ENCODE results near the gene MED17.

MED17 gene

GRCh38 chr11:93831343-93832127 lies 47.5 kb downstream of the MED17 start:
- H3K9me3 ChIP-seq (ENCODE audit: insufficient read depth, low read length) = no peaks in the 10 kb centered on the region
- H3K27ac ChIP-seq (ENCODE audit: low read depth, low read length) = no peak overlapping the region
- H3K4me3 ChIP-seq (ENCODE audit: insufficient read depth, low read length, poor library complexity, severe bottlenecking) = no peak overlapping the region
- H3K9ac ChIP-seq (ENCODE audit: low read length) = no peak overlapping the region
- H2AFZ ChIP-seq (ENCODE audit: low read depth, low read length, severe bottlenecking) = no peak overlapping the region
- H3K36me3 ChIP-seq (ENCODE audit: low read length) = no peaks in the 10 kb centered on the region
- no peak overlapping the region for H3K4me2 ChIP-seq (ENCODE audit: low read depth, low read length, poor library complexity, severe bottlenecking)
- no peaks in the 10 kb centered on the region for H3K27me3 ChIP-seq (ENCODE audit: low read length)
- H3F3A ChIP-seq (ENCODE audit: insufficient read depth) = no peaks in the 10 kb centered on the region
- no peaks in the 10 kb centered on the region for H3K79me2 ChIP-seq (ENCODE audit: insufficient read depth, low read length)
- TF ChIP-seq EZH2phosphoT487 (conservative IDR thresholded peaks at IDR 0.05; ENCODE audit: low read length) (no peak), CTCF (IDR thresholded peaks at IDR 0.05; ENCODE audit: insufficient read depth, low read length, poor library complexity, severe bottlenecking) (no peak)
- H3K9me2 ChIP-seq (replicated peaks; ENCODE audit: insufficient read depth, low read length) = no peaks in the 10 kb centered on the region
- H4K20me1 ChIP-seq (ENCODE audit: low read depth, low read length) = no peaks in the 10 kb centered on the region

- Histone ChIP-seq H2AFZ (ENCODE audit: low read depth, low read length, severe bottlenecking) (no peak overlapping the region), H3K36me3 (ENCODE audit: low read length) (no peaks in the 10 kb centered on the region), H3K9me3 (ENCODE audit: insufficient read depth, low read length) (no peaks in the 10 kb centered on the region), H3K27ac (ENCODE audit: low read depth, low read length) (no peak overlapping the region), H3K79me2 (ENCODE audit: insufficient read depth, low read length) (no peaks in the 10 kb centered on the region), H3K9ac (ENCODE audit: low read length) (no peak overlapping the region), H3K4me2 (ENCODE audit: low read depth, low read length, poor library complexity, severe bottlenecking) (no peak overlapping the region), H3K27me3 (ENCODE audit: low read length) (no peaks in the 10 kb centered on the region), H3K4me3 (ENCODE audit: insufficient read depth, low read length, poor library complexity, severe bottlenecking) (no peak overlapping the region), H4K20me1 (ENCODE audit: low read depth, low read length) (no peaks in the 10 kb centered on the region), H3K9me2 (replicated peaks; ENCODE audit: insufficient read depth, low read length) (no peaks in the 10 kb centered on the region), H3F3A (ENCODE audit: insufficient read depth) (no peaks in the 10 kb centered on the region)
- TF ChIP-seq CTCF (IDR thresholded peaks at IDR 0.05; ENCODE audit: insufficient read depth, low read length, poor library complexity, severe bottlenecking) (no peak), EZH2phosphoT487 (conservative IDR thresholded peaks at IDR 0.05; ENCODE audit: low read length) (no peak)
These were observed 48.7 kb downstream of the MED17 start for GRCh38 chr11:93832780-93833179.

GRCh38 chr11:93838967-93839366 lies 54.9 kb downstream of the MED17 start:
- H3K27me3 ChIP-seq (ENCODE audit: low read length) = no peaks in the 10 kb centered on the region
- no peak for TF ChIP-seq CTCF (IDR thresholded peaks at IDR 0.05; ENCODE audit: insufficient read depth, low read length, poor library complexity, severe bottlenecking)
- no peak for TF ChIP-seq EZH2phosphoT487 (conservative IDR thresholded peaks at IDR 0.05; ENCODE audit: low read length)
- no peak overlapping the region for H3K27ac ChIP-seq (ENCODE audit: low read depth, low read length)
- H3K9me2 ChIP-seq (replicated peaks; ENCODE audit: insufficient read depth, low read length) = no peaks in the 10 kb centered on the region
- H4K20me1 ChIP-seq (ENCODE audit: low read depth, low read length) = no peaks in the 10 kb centered on the region
- no peaks in the 10 kb centered on the region for H3K9me3 ChIP-seq (ENCODE audit: insufficient read depth, low read length)
- no peaks in the 10 kb centered on the region for H3K36me3 ChIP-seq (ENCODE audit: low read length)
- no peak overlapping the region for H3K4me3 ChIP-seq (ENCODE audit: insufficient read depth, low read length, poor library complexity, severe bottlenecking)
- H3K4me2 ChIP-seq (ENCODE audit: low read depth, low read length, poor library complexity, severe bottlenecking) = no peak overlapping the region
- H2AFZ ChIP-seq (ENCODE audit: low read depth, low read length, severe bottlenecking) = no peak overlapping the region
- no peaks in the 10 kb centered on the region for H3K79me2 ChIP-seq (ENCODE audit: insufficient read depth, low read length)
- no peaks in the 10 kb centered on the region for H3F3A ChIP-seq (ENCODE audit: insufficient read depth)
- H3K9ac ChIP-seq (ENCODE audit: low read length) = no peak overlapping the region

Data from SU-DHL-6 (cell line).